Measurements from ENCODE around the gene PNRC2. TPM values are rescaled to one million over a fixed set of nuclear protein-coding genes. Genes with fewer than 3 reads are reported as not detected.
A peak's percentile ranks its signal among the peaks of the same experiment; 100 is the strongest.
"Not testable (repeated sequence)": the region's sequence is repeated elsewhere in the genome, so short reads cannot be mapped to it uniquely, and the experiment has no call there.

PNRC2 gene
- total RNA-seq, 1 donor from 2014 or later: 277 TPM

DNA sequence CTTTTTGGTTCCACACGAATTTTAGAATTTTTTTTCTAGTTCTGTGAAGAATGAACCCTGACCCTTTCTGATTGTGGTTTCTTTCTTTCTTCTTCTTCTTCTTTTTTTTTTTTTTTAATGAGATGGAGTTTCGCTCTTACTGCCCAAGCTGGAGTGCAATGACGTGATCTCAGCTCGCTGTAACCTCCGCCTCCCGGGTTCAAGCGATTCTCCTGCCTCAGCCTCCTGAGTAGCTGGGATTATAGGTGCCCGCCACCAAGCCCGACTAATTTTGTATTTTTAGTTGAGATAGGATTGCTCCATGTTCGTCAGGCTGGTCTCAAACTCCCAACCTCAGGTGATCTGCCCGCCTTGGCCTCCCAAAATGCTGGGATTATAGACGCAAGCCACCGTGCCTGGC lies 32.4 kb downstream of the PNRC2 start:
- not testable (repeated sequence) for DNase-seq (ENCODE audit: low read depth)

DNA sequence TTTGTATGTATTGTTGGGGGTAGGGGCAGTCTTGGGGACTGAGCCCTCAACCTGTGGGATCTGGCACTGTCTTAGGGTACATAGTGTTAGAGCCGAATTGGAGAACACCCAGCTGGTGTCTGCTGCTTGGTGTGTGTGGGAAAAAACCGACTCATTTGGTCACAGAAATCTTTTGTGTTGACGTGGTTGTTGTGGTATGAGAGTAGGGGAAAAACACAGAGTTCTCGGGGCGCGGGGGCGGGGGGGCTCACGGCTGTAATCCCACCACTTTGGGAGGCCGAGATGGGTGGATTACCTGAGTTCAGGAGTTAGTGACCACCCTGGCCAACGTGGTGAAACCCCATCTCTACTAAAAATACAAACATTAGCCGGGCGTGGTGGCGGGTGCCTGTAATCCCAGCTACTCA lies 35.8 kb downstream of the PNRC2 start:
- DNase-seq (ENCODE audit: low read depth): no peak

DNA sequence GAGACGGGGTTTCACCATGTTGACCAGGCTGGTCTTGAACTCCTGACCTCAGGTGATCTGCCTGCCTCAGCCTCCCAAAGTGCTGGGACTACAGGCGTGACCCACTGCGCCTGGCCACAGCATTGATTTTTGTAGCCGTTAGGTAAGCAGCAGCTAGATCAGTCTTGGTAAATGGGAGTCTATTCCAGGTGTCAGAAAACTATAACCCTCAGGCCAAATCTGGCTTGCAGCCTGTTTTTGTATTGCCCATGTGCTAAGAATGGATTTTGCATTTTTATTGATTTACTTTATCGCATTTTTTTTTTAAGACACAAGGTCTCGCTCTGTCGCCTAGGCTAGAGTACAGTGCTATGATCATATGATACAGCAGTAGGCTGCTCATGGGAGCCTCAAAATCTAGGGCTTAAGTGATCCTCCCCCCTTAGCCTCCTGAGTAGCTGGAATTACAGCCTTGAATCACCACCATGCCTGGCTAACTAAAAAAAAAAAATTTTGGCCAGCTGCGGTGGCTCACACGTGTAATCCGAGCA lies 37.1 kb downstream of the PNRC2 start:
- no peak for DNase-seq (ENCODE audit: low read depth)

DNA sequence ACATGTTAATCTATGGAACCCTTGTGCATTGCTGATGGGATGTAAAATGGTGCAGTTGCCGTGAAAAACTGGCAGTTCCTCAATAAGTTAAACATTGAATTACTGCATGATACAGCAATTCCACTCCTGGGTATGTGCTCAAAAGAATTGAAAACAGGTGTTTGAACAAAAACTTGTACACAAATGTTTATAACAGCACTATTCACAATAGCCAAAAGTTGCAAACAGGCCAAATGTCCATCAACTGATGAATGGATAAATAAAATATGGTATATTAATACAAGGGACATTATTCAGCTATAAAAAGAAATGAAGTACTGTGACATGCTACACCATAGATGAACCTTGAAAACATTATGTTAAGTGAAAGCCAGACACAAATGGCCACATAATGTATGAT lies 38.2 kb downstream of the PNRC2 start:
- DNase-seq (ENCODE audit: low read depth): no peak

DNA sequence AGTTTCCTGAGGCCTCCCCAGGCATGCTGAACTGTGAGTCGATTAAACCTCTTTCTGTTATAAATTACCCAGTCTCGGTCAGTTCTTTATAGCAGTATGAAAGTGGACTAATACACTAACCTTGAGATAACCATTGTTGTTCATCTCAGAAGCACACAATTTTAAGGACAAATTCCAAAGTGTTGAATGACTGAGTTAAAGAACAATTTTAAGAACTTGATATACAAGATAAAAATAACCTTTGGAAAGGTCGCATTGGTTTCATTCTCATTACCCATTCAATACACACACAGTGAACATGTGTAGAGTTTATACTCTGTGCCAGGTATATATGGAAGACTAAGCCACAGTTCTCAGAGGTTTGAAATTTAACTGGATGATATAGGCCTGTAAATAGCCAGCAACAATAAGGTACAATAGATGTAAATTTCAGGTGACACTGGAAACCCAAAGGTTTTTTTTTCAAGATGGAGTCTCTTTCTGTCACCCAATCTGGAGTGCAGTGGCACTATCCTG lies 39.6 kb downstream of the PNRC2 start:
- DNase-seq (ENCODE audit: low read depth): peak; percentile 32

DNA sequence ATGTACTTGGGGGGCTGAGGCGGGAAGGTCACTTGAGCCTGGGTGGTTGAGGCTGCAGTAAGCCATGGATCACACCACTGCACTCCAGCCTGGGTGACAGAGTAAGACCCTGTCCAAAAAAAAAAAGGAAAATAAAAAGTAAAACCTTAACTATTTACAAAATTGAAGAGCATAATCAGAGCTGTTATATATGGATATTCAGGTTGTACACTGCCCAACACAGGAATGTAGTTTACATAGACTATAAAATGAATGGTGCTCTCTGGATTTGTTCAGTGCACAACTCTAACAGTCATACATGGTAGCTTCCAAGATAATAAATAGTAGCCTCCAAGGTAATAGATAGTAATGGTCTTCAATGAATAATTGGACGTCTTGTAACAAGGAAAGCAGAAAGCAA lies 43.1 kb downstream of the PNRC2 start:
- no peak for DNase-seq (ENCODE audit: low read depth)

DNA sequence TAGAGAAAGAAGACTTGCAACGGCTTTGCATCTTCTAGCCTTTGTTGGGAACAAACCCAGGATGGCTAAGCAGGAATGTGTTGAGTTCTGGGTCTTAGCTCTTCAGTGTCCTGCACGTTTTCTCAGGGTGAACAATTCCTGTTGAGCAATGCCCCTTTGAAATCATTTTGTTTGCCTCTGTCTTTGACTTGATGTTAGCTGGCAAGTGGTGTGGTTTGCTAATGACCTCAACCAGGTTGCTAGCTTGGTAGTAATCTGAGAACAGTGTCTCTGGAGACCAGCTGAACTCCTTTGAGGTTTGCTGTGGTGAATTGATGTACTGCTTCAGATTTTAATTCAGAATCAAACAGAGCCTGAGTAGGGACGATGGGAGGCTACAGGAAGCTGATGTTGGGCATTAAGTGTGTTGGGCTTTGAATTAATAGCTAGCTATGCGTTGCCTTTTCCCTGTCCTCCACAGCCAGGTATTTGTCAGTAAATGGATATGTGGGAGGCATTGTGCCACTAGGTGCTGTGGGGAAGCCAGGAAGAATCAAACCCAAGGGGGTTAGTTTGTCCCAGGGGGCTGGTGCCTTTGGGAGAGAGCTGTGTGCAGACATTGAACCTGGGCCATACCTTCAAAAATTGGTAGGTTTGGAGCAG lies 43.8 kb downstream of the PNRC2 start:
- DNase-seq (ENCODE audit: low read depth): peak; percentile 96

DNA sequence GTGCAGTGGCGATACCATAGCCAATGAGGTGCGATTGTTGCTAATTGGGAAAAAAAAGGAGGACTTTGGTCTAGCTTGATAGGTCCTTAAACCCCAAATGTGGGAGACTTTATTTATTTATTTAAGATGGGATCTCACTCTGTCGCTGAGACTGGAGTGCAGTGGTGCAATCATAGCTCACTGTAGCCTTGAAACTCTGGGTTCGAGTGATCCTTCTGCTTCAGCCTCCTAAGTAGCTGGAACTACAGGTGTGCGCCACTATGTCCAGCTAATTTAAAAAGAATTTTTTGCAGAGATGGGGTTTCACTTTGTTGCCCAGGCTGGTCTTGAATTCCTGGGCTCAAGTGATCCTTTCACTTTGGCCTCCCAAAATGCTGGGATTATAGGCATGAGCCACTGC lies 44.5 kb downstream of the PNRC2 start:
- no peak for DNase-seq (ENCODE audit: low read depth)

DNA sequence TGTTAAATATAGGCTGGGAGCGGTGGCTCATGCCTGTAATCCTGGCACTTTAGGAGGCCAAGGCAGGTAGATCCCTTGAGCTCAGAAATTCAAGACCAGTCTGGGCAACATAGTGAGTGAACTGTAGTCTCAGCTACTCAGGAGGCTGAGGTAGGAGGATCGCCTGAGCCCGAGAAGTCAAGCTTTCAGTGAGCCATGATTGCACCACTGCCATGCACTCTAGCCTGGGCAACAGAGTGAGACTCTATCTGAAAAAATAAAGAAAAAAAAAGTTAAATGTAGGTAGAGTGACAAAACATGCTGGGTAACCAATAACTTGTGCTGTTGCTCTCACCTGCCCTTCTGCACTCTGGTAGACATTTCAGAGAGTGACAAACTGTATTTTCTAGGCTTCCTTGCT lies 45.5 kb downstream of the PNRC2 start:
- DNase-seq (ENCODE audit: low read depth): no peak

DNA sequence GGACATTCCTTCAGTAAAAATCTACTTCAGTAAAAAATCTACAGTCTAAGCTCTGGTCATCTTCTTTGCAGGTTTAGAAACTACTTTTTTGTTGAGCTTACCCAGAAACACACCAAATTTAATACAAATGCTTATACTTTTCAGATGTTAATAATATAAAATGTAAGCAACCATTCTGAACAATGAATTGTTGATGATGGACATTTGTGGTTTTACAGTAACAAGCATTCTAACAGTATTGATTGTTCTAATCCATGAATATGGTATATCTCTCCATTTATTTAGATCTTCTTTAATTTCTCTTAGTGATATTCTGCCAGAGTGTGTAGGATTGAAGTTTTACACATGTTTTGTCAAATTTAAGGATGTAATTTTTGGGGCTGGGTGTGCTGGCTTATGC lies 47.5 kb downstream of the PNRC2 start:
- no peak for DNase-seq (ENCODE audit: low read depth)

DNA sequence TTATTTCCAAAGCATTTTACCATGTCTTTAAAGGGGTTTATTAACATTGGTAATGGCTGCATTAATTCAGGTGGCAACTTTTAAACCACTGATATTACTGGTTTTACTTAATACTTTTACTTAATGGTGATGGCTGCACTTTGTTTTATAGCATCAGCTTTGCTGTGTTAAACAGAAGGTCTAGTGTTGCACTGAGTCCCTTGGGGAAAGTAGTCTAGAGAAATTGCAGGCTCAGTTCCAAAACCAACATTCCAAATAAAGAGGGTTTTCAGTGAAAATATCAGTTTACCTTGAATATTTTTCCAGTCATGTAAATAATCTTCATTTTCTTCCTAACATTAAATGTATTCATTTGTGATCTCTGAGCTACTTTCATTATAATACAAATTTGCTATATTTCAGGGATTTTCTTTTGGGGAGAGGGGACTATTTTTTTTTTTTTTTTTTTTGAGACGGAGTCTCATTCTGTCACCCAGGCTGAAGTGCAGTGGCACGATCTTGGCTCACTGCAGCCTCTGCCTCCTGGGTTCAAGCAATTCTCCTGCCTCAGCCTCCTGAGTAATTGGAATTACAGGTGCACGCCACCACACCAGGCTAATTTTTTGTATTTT lies 49.1 kb downstream of the PNRC2 start:
- not testable (repeated sequence) for DNase-seq (ENCODE audit: low read depth)

DNA sequence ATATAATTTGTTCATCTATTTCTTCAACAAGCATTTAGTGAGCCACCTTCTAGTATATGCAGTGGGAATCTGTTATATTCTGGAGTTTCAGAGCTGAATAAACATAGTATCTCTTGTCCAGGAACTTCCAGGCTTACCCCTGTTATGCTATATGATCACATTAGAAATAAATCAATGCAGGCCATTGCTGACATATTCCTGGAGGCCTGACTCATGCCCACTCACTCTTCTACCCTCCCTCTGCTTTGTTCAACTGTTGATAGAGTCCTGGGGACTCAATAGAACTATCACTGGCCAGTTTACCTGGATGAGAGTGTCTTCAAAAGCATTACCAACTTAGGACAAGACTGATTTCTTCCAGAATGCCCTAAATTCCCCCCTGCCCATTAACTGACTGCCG lies 49.8 kb downstream of the PNRC2 start:
- DNase-seq (ENCODE audit: low read depth): peak; percentile 83

DNA sequence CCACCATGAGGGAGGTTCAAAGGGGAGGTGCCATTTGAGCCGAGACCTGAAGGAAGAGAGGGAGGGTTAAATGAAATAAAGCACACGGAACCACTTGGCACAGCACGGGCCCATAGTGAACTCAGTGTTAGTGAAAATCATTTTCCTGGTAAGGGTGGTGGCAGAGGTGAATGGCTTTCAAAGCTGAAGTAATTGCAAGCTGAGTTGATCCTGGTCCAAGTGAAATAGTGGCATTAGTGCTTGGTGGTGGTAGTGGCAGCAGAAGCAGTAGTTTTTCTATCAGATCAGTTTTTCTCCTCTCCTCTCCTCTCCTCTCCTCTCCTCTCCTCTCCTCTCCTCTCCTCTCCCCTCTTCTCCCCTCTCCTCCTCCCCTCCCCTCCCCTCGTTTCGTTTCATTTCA lies 51.0 kb downstream of the PNRC2 start:
- no peak for DNase-seq (ENCODE audit: low read depth)

DNA sequence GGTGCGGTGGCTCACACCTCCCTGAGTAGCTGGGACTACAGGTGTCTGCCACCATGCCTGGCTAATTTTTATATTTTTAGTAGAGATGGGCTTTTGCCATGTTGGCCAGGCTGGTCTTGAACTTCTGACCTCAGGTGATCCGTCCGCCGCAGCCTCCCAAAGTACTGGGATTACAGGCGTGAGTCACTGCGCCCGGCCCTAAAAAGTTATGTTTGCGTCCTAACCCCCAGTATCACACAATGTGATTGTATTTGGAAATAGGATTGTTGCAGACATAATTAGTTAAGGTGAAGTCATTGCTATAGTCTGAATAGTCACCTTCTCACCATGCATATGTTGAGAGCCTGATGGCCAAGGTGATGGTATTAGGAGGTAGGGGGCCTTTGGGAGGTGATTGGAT lies 53.2 kb downstream of the PNRC2 start:
- DNase-seq (ENCODE audit: low read depth): not testable (repeated sequence)

Other genes starting within 250 kb of the PNRC2 start
- gene ELOA, start 216.4 kb upstream of the PNRC2 start, total RNA-seq: 20.0 and 28.1 TPM in 2 replicates
- 40.5 and 40.8 TPM in 2 replicates for gene PITHD1, start 181.4 kb upstream of the PNRC2 start, total RNA-seq
- 111 and 150 TPM in 2 replicates for gene LYPLA2, start 168.7 kb upstream of the PNRC2 start, total RNA-seq
- gene GALE, start 159.1 kb upstream of the PNRC2 start, total RNA-seq: 54.1 and 101 TPM in 2 replicates
- 60.8 and 63.7 TPM in 2 replicates for gene HMGCL, start 134.4 kb upstream of the PNRC2 start, total RNA-seq
- gene FUCA1, start 91.5 kb upstream of the PNRC2 start, total RNA-seq: 153 and 245 TPM in 2 replicates
- not detected in 2 replicates for gene CNR2, start 46.5 kb upstream of the PNRC2 start, total RNA-seq
- gene SRSF10, start 20.5 kb downstream of the PNRC2 start, total RNA-seq: 87.5 and 132 TPM in 2 replicates
- 1.5 and 9.0 TPM in 2 replicates for gene MYOM3, start 152.3 kb downstream of the PNRC2 start, total RNA-seq
- 0.05 TPM in 1 of 2 replicates, not detected in the other for gene IL22RA1, start 183.3 kb downstream of the PNRC2 start, total RNA-seq
- 4.0 and 6.1 TPM in 2 replicates for gene IFNLR1, start 227.5 kb downstream of the PNRC2 start, total RNA-seq

Measured in renal cortical epithelial cell (primary cell).